Stromal cell of bone marrow (primary cell): ENCODE results near the gene PSMB5.

ENCODE experiments used
- DNase-seq: peaks from one replicate; pipeline ENCODE4 v3.0.0-alpha.2; 2012; ENCODE audit warnings: low read depth

Gene PSMB5

DNA sequence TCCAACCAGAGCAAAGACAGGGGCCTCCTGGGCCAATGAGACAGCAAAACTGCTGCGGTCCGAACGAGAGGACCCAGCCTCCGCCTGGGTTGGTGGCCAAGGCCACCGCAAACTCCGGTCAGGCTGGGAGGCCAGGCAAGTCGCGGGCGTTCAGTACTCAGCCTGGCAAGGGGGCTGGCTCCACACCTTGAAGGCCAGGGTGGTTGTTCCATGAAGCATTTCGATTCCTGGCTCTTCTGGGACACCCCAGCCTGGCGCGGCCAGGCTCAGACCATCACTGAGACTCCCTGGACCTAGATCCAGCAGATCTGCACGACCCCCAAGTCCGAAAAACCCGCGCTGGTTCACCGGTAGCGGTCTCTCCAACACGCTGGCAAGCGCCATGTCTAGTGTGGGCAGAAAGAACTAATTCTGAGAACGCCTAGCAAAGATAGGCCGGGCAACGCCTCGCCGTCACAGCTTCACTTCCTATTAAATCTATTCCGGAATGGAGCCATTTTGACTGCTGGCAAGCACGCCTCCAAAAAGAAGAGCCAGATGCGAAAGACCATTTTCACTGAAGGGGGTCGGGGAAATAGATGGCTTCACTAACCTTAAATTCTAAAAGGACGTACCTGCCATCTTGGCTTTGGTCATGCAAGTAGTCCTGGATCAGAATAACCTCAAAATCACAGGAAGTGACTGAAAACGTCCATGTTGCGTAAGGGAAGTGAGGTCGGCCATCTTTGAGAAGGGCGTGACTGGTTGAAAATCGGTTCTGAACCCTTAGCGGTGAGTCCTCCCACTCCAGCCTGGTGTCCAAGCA is at the start of gene PSMB5:
Gene PSMB5, minus strand, starts transcription at position 403 of the 805 bp plus-strand sequence. Its CDS starts 19 bp downstream, at position 384.
- peak; percentile 92 for DNase-seq

DNA sequence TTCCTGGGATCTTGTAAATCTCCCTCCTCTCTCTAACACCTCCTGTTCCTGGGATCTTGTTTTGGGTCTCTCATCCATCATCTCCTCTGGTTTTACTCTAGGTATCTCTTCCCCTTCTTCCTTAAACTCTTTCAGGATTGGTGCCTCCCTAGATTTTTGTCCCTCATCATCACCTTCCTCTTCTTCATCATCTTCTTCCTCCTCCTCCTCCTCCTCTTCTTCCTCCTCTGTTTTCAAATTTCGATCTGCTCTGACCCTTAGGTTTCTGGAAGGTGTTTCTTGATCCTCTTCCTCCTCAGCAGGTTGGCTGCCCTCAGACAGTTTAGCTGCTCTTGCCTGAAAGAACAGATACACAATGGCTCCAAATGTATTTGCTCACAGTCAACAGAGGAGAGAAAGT is 45.8 kb upstream of the PSMB5 start:
- no peak for DNase-seq

DNA sequence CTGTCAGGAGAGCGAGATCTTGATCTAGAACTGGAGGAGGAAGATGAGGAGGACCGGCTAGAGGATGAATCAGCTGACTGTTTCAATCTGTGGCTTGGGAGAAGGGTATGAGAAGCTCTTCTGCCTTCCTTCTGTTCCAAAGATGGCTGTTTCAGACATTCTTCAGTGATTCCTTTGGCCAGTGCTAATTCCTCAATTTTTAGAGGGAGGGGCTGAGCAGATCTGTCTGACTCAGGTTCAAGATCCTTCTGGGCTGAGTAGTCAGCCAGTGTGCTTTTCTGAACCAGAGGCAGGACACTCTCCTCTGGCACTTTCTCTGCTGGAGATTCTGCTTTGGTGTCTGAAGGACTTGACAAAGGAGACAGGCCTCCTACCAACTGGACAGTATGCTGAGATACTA is 45.0 kb upstream of the PSMB5 start:
- no peak for DNase-seq

DNA sequence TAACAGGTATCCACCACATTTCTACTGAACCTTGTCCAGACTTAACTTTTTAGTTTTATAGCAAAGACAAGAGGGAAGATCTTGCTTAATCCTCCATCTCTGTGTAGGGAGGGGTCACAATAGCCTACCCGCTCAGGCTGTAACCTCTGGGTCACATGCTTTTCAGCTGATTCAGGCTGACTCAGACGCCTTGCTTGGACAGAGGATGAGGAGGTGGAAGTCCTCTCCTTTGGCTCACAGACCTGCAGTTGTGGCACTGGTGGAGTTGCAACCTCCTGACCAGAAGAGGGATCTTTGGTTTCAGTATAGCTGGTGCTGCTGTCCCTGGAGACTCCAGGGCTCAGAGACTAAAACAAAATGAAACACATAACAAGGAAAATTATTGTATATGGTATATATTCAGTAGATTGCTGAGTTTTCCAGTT is 44.0 kb upstream of the PSMB5 start:
- peak; percentile 98 for DNase-seq

DNA sequence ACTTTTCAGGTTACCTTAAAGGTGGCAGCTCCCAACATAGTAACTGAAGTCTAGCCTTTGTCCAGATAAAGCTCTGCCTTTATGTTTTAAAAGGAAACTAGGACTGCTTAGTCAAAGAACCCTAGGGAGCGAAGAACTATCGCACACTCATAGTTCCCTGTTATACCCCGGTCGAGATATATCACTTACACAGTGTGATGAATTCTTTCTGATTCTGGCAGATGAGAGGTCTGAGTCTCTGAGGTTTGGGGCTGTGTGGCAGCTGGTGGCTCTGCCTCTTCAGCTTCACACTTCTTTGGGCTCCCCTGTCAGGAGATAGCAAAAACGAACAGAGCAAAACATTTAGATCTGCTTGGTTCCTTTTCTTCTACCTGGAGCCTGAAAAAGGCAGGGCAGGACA is 43.3 kb upstream of the PSMB5 start:
- peak; percentile 51 for DNase-seq

DNA sequence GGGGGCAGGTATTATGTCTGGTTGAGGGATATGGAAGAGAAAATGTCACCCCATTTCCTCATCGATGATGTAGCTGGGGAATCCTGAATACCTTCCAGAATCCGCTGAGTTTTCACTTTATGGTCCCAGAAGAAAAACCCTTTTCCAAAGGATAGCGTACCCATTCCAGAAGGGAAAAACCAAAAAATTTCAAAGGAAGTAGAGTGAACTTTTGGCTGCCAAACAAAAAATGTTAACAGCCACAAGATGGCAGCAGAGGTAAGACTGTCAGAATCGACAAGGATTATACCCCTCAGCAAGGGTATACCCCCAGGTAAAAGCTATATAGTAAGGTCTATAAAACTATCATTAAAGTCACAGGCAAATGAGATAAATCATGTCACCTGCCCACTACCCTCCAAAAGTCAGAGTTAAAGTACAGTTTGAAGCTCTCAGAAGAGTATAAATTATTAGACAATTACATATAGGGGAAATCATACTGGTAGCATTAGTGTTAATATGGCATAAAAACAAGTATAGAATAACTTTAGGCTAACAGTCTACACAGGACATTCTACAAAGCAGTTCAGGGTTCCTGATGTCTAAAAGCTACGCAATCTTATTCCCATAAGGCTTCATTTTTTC is 42.2 kb upstream of the PSMB5 start:
- no peak for DNase-seq

DNA sequence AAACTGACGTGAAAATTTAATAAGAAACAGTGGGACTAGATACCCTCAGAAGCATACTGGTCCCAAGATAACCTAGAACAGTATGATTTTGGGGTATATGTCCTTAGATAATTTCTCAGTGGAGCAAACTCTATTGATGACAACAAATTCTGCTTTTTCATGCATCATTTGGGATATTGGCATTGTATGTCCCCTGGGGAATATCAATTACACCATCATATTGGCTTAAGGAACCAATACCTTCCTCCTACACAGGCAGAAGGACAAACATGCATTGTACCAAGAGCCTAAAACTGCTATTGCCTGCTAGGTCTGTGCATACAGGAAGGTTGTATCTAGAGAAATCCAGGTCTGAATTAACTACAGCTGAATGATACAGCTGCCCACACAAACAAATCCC is 40.2 kb upstream of the PSMB5 start:
- no peak for DNase-seq

DNA sequence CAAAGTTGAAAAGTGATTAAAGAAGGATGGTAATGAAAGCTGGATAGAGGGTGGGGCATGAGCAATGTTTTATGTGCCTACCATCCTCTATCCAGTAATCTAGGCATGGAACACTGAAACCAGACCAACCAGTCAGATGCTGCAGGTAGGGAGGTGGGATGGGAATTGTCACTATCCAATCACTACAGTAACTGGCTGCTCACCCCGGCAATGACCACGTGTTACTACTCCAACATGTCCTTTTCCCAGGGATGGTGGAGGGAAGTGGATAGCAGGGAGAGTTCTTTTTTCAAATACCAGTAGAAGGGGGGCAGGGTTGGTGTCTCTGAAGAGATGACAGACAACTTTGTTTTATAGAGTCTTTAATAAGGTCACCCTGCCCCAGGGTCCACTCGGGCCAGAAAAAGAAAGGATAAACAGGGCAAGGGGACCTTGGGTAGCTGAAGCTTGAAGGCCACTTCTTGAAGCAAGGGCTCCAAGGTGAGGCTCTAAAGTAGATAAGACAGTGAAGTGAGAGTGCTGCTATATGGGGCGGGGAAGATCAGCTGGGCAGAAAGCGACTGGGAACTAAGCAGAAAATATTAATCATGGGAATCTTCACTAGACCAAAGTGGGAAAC is 37.3 kb upstream of the PSMB5 start:
- DNase-seq: no peak

DNA sequence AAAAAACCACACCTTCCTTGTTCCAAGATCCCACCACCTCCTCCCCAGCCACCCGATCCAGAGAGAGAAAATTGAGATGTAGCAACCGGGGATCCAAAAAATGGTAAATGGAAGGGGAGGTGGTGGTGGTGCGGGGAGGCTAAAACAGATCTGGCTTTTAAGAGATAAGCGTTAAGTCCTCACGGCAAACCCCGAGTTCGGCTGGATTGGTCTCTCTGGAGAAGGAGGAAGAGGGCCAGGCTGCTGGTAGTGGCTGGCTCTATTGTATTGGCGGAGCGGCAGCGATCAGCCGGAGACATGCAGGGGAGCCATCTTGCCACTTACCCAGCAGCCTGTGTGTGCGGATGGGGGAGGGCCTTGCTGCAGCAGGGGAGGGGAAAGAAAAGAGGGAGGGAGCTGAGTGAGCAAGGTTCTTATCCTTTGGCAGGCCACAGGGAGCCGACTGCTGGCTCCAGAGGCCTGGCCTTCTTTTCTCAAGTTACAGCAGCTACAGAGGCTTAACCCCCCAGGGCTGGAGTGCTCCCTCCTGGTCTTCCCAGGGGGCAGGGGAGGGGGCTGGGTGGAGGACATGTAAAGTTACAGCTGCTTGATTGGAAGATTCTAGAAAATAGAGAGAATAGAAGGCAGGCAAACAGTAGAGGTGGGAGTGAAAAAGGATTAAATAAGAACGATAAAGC is 36.7 kb upstream of the PSMB5 start:
- peak; percentile 89 for DNase-seq

DNA sequence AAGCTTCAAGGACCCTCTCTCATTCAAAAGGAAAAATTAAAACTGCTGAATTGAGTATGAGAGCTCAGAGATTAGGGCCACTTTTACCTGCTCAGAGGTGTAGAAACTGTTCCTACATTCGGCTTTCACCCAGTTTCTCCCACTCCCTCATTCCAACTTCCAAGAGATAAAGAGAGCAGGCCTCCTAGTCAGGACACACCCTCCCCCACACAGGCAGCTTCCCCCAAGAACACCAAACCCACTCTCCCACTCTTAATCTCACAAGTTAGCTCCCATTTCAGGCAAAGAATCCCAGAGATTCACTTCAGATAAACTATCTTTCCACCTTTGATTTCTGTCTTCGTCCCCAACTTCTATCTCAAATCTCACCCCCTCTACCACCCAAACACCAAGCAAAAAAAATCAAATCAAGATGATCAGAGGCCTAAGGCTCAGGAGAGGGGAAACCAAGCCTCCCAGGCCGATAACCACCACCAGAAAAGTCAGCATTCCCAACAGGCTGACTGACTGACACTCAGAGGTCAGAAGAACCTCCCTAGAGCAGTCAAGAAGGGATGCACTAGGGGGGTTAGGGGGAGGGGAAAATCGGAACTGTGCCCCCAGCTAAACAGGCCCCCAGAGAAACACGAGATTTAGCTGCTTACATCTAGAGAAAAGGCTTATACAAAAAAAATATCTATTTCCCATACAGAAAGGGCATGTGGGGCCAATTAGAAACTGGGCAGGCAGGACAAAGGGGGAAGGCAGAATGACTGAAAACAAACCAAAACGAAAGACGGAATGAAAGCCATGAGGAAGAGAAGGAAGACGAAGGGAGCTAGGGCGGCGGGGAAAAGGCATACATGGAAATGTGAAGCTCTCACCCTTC is 35.8 kb upstream of the PSMB5 start:
- no peak for DNase-seq

DNA sequence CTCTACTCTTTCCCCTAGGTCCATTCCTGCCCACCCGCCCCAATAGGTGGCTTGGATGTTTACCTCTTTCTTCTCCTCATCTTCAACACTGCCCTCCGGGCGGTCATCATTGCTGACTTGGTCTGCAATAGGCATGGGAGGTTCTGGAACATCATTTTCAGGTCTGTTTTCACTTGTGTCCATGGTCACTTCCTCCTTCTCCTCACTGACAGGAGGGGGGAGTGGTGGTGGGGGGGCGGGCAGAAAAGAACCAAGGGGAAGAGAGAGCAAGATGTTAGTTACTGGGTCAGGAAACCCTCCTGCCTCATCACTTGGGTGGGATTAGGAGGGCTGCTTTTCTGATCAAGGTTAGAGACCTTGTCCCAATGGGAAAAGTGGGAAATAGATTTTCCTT is 34.7 kb upstream of the PSMB5 start:
- no peak for DNase-seq

DNA sequence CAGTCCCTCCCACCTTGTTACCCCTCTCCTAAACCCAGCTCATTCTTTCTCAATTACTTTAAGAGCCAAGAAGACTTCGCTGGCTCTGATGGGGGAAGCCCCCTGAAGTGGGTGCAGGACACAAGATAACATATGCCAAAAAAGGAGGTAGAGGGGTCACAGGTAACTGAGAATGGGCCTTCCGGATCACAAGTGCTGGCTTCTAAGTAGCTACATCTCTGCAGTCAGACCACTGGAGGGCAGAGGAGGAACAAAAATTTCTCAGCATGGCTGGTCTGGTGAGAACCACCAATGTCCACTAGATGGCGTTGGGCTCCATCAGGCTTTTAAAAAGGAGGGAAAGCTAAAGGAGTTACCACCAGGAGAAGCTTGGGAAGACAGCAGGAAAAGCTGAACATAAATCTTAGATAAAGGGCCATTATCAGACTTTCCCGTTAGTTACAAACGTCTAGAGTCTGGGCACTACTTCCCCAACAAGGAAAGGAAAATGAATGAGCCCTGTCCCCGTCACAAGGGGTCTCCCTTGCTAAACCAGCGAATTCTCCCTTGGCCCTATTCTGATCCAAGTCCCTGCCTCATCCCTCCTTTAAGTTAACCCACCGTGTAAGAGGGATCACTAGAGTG is 34.2 kb upstream of the PSMB5 start:
- peak; percentile 86 for DNase-seq

DNA sequence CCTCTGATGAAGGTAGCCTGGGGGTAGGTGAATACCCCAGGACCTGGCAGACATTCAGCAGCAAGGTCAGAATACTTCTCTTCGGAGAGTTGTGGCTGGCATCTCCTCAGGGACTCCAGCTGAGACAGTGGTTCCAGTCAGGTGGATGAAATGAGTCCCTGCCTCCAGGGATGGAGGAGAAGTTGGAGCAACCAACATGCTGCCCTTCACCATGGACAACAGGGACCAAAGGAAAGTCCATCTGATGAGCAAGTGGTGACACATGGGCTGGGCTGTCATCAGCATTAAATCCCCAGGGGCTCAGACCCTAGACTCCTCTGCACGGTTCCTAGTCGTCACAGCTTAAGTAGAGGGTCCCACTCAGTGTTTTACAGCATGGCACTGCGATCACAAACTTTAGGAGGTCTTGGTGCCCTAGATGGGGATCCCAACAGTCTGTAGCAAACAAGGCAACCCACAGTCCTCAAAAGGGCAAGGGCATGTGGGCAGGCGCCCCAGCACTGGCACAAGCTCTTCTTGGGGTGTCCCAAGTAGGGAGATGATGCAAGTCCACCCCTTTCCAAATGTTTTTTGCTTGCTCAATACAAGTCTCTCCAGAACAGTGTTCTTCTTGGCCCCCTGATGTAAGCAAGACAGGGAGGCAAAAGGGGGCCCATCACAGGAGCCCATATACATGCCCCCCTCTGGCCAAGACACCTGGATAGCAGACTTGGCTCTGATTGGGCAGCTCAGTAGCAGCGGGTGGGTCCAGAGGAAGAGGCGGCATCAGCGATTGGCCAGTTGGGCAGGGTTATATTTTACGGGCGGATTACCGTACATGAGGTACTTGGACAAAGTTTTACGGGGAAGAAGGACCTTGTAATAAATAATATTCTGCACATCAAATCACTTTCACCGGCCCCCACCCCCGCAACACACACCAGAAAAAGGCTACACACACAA is 33.4 kb upstream of the PSMB5 start:
- no peak for DNase-seq

DNA sequence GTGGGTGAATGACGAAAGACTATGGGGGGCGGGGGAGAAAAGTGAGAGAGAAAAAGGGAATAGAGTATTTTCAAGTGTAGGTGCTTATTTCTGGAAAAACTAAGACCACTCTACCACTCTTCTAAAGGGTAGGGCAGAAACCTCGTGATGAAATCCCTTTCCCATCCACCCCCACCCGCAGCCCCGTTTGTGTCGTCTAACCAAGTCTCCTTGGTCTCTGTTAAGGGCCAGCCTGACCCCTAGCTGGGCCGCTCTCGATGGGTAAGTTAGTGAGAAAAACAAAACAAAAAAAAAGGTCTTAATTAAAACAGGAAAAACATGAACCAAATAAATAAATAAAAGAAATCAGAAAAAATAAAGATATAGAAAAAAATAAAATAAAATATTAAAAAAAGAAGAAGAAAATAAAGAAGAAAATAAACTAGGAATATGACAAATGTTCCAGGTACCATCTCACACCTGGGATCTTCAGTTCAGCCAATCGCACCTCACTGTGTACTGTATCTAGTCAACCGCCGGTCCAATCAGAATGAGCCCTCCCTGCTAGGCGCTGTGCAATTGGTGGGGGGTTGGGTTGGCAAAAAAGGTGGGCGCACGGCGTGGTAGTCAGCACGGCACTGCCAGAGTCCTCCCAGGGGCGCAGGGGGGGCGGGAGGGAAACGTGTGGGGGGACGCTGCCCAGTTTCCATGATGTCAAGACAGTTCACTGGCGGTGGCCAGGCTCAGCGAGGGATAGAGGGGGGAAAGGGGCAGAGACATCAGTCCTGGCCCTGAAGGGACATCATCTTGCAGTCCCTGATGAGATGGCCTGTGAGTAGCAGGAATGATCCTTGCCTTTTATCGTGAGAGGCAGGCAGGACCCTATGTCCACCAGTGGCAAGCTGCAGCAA is 32.4 kb upstream of the PSMB5 start:
- no peak for DNase-seq

DNA sequence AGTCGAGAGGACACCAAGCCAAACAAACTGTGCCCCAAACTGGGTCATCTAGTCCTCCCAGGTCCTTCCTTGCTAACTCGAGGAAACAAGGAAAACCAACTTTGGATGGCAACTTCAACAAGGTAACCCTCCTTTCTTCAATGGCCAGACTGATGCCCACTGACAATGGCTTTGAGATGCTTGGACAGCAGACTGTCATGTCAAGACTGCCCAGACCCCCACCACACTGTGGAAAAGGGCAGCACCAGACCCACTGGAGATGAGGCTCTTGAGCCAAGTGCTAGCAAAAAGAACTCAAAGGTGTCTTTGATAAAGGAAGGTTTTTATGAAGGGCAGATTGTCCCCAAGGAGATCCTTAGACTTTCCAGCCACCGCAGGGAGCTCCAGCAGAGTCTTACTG is 31.7 kb upstream of the PSMB5 start:
- DNase-seq: no peak

DNA sequence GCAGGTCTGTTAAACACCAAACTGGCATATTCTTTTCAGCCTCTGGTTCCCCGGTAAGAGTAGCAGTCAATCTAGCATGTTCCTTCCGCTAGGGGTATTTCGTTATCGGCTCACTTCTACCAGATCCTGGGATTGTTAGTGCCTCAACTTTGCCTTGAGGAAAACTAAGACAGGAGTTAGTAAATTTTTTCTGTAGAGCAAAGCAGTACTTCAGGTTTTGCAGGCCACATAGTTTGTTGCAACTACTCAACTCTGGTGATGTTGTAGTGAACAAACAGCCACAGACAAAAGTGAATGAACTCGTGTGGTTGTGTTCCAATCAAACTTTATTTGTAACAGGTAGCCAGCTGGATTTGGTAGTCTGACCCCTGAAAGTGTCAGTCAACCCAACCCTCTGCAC is 28.9 kb upstream of the PSMB5 start:
- DNase-seq: no peak

DNA sequence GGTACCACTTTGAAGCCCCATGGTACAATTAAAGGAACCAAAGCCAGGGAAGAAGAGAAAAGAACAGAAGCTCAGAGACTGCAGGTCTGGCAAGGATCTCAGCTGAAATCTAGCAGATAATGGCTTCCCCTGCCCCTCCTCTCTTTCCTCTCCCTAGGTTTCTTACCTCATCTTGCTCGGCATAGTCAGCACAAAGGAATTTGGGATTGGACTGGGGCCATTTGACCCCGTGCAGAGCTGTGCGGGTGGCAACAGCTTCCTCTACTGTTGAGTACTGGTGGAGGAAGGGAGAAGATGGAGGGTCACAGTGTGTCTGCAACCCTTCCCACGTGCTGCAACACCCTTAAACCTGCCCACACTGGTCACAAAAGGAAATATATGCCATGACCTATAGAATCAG is 27.3 kb upstream of the PSMB5 start:
- peak; percentile 67 for DNase-seq

DNA sequence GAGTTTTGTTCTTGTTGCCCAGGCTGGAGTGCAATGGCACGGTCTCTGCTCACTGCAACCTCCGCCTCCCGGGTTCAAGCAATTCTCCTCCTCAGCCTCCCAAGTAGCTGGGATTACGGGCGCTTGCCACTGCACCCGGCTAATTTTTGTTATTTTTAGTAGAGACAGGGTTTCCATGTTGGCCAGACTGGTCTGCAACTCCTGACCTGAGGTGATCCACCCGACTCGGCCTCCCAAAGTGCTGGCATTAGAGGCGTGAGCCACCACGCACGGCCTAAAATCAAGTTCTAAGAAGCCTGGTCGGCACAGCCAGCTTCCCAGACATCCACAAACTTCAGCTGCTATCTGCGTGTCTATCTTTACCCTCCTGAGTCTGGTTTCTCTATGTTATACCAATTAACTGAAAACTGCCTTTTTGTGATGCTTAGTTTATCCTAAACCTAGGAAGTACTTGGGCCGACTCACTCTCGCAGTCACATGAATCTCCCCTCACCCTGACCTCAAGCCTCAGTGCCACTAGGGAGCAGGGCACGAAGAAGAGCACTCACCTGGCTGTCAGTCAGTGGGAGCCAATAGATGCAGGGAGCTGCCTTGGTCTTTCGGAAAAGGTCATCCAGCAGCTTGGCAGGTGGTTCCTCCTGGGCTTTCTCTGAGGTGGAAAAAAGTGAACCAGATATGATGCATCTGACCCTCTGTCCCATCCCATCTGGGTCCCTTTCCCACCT is 26.0 kb upstream of the PSMB5 start:
- no peak for DNase-seq
